Natural killer cell (primary cell): ENCODE results near the gene ARID2. TPM values are rescaled to one million over a fixed set of nuclear protein-coding genes. Genes with fewer than 3 reads are reported as not detected.
A peak's percentile ranks its signal among the peaks of the same experiment; 100 is the strongest.

Experiments
- ATAC-seq, 3 donors: fragments of 150-1000 bp in 2 of 3; fragments of 200-7000 bp in 1 of 3; cut with Tn5 transposase; 1 replicate in 1 of 3; 2 replicates in 2 of 3; pipeline ENCODE4 v1.10.0; 2021; ENCODE audit warnings: mild to moderate bottlenecking in 2 of 3, moderate library complexity in 2 of 3
- DNase-seq, 2 donors: peaks; one replicate each; pipeline versions ENCODE4 v3.0.0 to v3.0.0-alpha.2; 2013 to 2021; ENCODE audit warnings: mixed read lengths in 1 of 2
- H3K27ac ChIP-seq: one replicate; pipeline ENCODE4 v1.5.1; 2013; ENCODE audit warnings: mild to moderate bottlenecking, low read length
- H3K27me3 ChIP-seq: one replicate; pipeline ENCODE4 v1.6.1; 2013; ENCODE audit warnings: low read length; ENCODE audit not compliant: control insufficient read depth, insufficient read depth
- H3K36me3 ChIP-seq: one replicate; pipeline ENCODE4 v1.6.1; 2013; ENCODE audit warnings: low read length; ENCODE audit not compliant: control insufficient read depth, insufficient read depth
- H3K4me1 ChIP-seq: one replicate; pipeline ENCODE4 v1.6.1; 2013; ENCODE audit warnings: low read length; ENCODE audit not compliant: control insufficient read depth, insufficient read depth
- H3K4me3 ChIP-seq: one replicate; pipeline ENCODE4 v1.5.1; 2013; ENCODE audit warnings: low read length
- H3K9me3 ChIP-seq: one replicate; pipeline ENCODE4 v1.6.1; 2013; ENCODE audit warnings: low read length; ENCODE audit not compliant: control insufficient read depth, insufficient read depth
- H3K27ac Mint-ChIP-seq, 2 donors: one replicate each; pipeline ENCODE4 v1.8.0; 2022; ENCODE audit warnings: mild to moderate bottlenecking in 2 of 2, mixed read lengths in 2 of 2, moderate library complexity in 1 of 2
- H3K27me3 Mint-ChIP-seq, 2 donors: one replicate each; pipeline ENCODE4 v1.8.0; 2022; ENCODE audit warnings: low read depth in 2 of 2, mixed read lengths in 2 of 2
- H3K36me3 Mint-ChIP-seq: one replicate; pipeline ENCODE4 v1.8.0; 2022; ENCODE audit warnings: mixed read lengths
- H3K4me1 Mint-ChIP-seq, 2 donors: one replicate each; pipeline ENCODE4 v1.8.0; 2022; ENCODE audit warnings: mixed read lengths in 2 of 2
- H3K4me3 Mint-ChIP-seq: one replicate; pipeline ENCODE4 v1.8.0; 2022; ENCODE audit warnings: mild to moderate bottlenecking, moderate library complexity, mixed read lengths
- H3K9me3 Mint-ChIP-seq, 2 donors: one replicate each; pipeline ENCODE4 v1.8.0; 2022; ENCODE audit warnings: mixed read lengths in 2 of 2
- WGBS: methylation state at CpG from one replicate; pipeline ENCODE4 v1.1.7; 2013; ENCODE audit warnings: missing lambda C conversion rate; ENCODE audit not compliant: insufficient coverage; 5-methylcytosine and 5-hydroxymethylcytosine counted together
- intact Hi-C: fragments of 100-400 bp; cut with micrococcal nuclease; formaldehyde crosslinking; loops from one replicate; pipeline ENCODE4 v1.14.2; 2022
- total RNA-seq, 4 donors: library from RNA; stranded (reverse); fragments of 120-200 nt in 1 of 4; gene quantifications; one replicate each; pipeline versions ENCODE4 v1.2.3 to v1.2.4, GENCODE V29; 2013 to 2022
- TF ChIP-seq, protein P1 (sequence below): fragments of 200-600 bp; IDR thresholded peaks from one replicate; pipeline ENCODE4 v1.8.0; 2022; ENCODE audit warnings: antibody characterized with exemption

The ARID2 gene
- total RNA-seq, 3 donors from 2014 or later (not counting 1 experiment from before 2014, with no cell fraction given) = 75.2 to 95.7 (median 79.8) TPM

DNA sequence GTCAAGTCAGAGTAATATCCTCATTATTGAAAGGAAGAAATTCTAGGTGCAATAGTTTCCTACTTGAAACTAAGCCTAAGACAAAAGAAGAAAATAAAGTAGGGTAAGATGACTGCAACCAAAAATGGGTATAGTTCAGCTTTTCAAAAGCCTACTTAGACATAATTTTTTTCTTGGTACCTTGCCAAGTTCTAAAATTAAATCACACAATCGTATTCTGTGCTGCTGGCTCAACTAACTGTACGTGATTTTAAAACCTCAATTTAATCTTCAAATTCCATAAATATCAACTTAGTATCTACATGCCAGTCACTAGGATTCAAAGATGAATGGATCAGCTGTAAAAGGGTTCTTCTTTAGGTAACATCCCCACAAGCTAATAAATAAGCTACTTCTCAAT is 204.0 kb downstream of the ARID2 start:
- H3K9me3 Mint-ChIP-seq = no peaks in the 10 kb centered on the region
- no peak overlapping the region for H3K4me3 Mint-ChIP-seq
- no peaks in the 10 kb centered on the region for H3K27me3 Mint-ChIP-seq
- no peak overlapping the region for H3K4me3 ChIP-seq
- H3K27ac Mint-ChIP-seq = peak overlapping the region; percentile 20 to 26
- H3K36me3 ChIP-seq = peaks cover 47% of the 10 kb centered on the region
- intact Hi-C loops = no loop called here
- no peak overlapping the region for H3K27ac ChIP-seq
- peaks cover 1% of the 10 kb centered on the region for H3K36me3 Mint-ChIP-seq
- 68% methylated on average over 2 of the region's 2 CpGs for WGBS
- H3K9me3 ChIP-seq = no peaks in the 10 kb centered on the region
- TF ChIP-seq, protein P1, sequence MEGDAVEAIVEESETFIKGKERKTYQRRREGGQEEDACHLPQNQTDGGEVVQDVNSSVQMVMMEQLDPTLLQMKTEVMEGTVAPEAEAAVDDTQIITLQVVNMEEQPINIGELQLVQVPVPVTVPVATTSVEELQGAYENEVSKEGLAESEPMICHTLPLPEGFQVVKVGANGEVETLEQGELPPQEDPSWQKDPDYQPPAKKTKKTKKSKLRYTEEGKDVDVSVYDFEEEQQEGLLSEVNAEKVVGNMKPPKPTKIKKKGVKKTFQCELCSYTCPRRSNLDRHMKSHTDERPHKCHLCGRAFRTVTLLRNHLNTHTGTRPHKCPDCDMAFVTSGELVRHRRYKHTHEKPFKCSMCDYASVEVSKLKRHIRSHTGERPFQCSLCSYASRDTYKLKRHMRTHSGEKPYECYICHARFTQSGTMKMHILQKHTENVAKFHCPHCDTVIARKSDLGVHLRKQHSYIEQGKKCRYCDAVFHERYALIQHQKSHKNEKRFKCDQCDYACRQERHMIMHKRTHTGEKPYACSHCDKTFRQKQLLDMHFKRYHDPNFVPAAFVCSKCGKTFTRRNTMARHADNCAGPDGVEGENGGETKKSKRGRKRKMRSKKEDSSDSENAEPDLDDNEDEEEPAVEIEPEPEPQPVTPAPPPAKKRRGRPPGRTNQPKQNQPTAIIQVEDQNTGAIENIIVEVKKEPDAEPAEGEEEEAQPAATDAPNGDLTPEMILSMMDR = no peak
- H3K4me1 Mint-ChIP-seq = peaks cover 14 to 17% of the 10 kb centered on the region in 2 donors
- no peaks in the 10 kb centered on the region for H3K4me1 ChIP-seq
- DNase-seq (no peak), ATAC-seq (no peak)
- no peaks in the 10 kb centered on the region for H3K27me3 ChIP-seq

- peaks cover 44% of the 10 kb centered on the region for H3K36me3 ChIP-seq
- no peaks in the 10 kb centered on the region for H3K27me3 ChIP-seq
- DNase-seq (no peak), ATAC-seq (no peak)
- 100% methylated on average over 1 of the region's 1 CpG for WGBS
- H3K4me3 ChIP-seq = no peak overlapping the region
- Mint-ChIP-seq H3K36me3 (no peaks in the 10 kb centered on the region), H3K27ac (peak overlapping the region; percentile 16 to 62), H3K4me1 (peaks cover 14 to 17% of the 10 kb centered on the region in 2 donors), H3K9me3 (no peaks in the 10 kb centered on the region), H3K4me3 (no peak overlapping the region), H3K27me3 (no peaks in the 10 kb centered on the region)
- TF ChIP-seq, protein P1 = no peak
- no peaks in the 10 kb centered on the region for H3K9me3 ChIP-seq
- intact Hi-C loops = no loop called here
- H3K4me1 ChIP-seq = no peaks in the 10 kb centered on the region
- no peak overlapping the region for H3K27ac ChIP-seq
Measured at GRCh38 chr12:45934956-45935355, 205.4 kb downstream of the ARID2 start.

GRCh38 chr12:45938566-45938965 is 209.1 kb downstream of the ARID2 start:
- no peak overlapping the region for H3K27ac ChIP-seq
- H3K9me3 ChIP-seq = no peaks in the 10 kb centered on the region
- peaks cover 21 to 29% of the 10 kb centered on the region in 2 donors for H3K4me1 Mint-ChIP-seq
- 100% methylated on average over 2 of the region's 2 CpGs for WGBS
- TF ChIP-seq, protein P1 = no peak
- no peaks in the 10 kb centered on the region for H3K27me3 ChIP-seq
- peaks cover 34% of the 10 kb centered on the region for H3K36me3 ChIP-seq
- H3K27ac Mint-ChIP-seq = peak overlapping the region in 1 of 2 donors; percentile 22
- intact Hi-C loops = no loop called here
- no peaks in the 10 kb centered on the region for H3K9me3 Mint-ChIP-seq
- ATAC-seq (no peak), DNase-seq (no peak)
- no peak overlapping the region for H3K4me3 ChIP-seq
- no peak overlapping the region for H3K4me3 Mint-ChIP-seq
- H3K4me1 ChIP-seq = no peaks in the 10 kb centered on the region
- no peaks in the 10 kb centered on the region for H3K27me3 Mint-ChIP-seq
- peaks cover 8% of the 10 kb centered on the region for H3K36me3 Mint-ChIP-seq

DNA sequence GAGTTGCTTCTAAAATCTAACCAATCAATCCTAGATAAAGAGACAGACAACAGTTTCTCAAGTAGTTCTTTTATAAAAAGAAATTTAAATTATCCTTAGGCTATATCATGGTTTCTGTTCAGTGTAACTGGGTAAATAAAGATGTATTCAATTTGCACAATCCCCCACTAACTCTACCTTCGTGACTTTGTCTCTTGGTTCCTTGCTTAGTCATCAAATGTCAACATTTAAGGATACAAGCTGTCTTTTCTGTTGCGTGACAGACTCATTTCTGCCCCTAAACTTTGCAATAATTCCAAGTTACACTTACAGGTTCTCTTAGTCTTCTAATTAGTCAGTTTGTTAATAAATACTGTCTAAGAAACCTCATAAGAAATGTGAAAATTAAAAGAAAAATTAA is 210.3 kb downstream of the ARID2 start:
- DNase-seq = no peak
- H3K27ac Mint-ChIP-seq = no peak overlapping the region
- TF ChIP-seq, protein P1 = no peak
- Histone ChIP-seq H3K36me3 (peaks cover 40% of the 10 kb centered on the region), H3K27me3 (no peaks in the 10 kb centered on the region), H3K4me3 (no peak overlapping the region), H3K27ac (no peak overlapping the region), H3K9me3 (no peaks in the 10 kb centered on the region), H3K4me1 (no peaks in the 10 kb centered on the region)
- H3K4me1 Mint-ChIP-seq = peaks cover 25 to 29% of the 10 kb centered on the region in 2 donors
- no peaks in the 10 kb centered on the region for H3K9me3 Mint-ChIP-seq
- H3K27me3 Mint-ChIP-seq = no peaks in the 10 kb centered on the region
- H3K36me3 Mint-ChIP-seq = peaks cover 8% of the 10 kb centered on the region
- no peak overlapping the region for H3K4me3 Mint-ChIP-seq
- intact Hi-C loops = no loop called here
- WGBS = 82% methylated on average over 2 of the region's 2 CpGs
- no peak for ATAC-seq
